DND-41 (cell line): ENCODE results near the gene MCM6.

ENCODE experiments used
- EZH2 ChIP-seq: IDR thresholded peaks from 3 replicates; pipeline ENCODE4 v1.6.1; 2012; ENCODE audit warnings: borderline replicate concordance, low read depth, mild to moderate bottlenecking, moderate library complexity, low read length, inconsistent platforms; ENCODE audit not compliant: severe bottlenecking
- TF ChIP-seq, protein P1 (sequence below): IDR thresholded peaks from 2 replicates; pipeline ENCODE4 v1.5.1; 2012; ENCODE audit warnings: borderline replicate concordance, low read length, moderate library complexity, mild to moderate bottlenecking; ENCODE audit not compliant: poor library complexity, severe bottlenecking; ENCODE audit errors: extremely low read depth

DNA sequence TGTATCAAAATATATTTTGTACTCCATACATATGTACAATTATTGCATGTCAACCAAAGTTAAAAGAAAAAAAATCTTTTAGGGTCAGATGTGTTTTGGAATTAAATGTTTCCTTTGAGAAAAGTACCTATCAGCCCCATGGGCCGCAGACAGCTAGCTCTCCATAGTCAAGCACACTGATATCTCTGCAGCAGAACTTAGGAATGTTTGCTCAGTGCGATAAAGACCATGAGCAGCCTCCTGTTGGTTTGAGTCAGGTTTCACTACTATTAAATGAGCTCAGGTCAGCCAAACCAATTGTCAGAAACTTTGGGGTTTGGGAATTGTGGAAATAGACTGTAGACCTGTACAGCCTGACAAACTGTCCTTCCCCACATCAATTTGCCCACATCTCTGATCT, 73.0 kb downstream of the MCM6 start:
- TF ChIP-seq, protein P1, sequence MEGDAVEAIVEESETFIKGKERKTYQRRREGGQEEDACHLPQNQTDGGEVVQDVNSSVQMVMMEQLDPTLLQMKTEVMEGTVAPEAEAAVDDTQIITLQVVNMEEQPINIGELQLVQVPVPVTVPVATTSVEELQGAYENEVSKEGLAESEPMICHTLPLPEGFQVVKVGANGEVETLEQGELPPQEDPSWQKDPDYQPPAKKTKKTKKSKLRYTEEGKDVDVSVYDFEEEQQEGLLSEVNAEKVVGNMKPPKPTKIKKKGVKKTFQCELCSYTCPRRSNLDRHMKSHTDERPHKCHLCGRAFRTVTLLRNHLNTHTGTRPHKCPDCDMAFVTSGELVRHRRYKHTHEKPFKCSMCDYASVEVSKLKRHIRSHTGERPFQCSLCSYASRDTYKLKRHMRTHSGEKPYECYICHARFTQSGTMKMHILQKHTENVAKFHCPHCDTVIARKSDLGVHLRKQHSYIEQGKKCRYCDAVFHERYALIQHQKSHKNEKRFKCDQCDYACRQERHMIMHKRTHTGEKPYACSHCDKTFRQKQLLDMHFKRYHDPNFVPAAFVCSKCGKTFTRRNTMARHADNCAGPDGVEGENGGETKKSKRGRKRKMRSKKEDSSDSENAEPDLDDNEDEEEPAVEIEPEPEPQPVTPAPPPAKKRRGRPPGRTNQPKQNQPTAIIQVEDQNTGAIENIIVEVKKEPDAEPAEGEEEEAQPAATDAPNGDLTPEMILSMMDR = no peak
- no peak for TF ChIP-seq EZH2
